RWPE1 (cell line): ENCODE results near the gene LDAH.

Source experiments
- CTCF ChIA-PET: fragments of 350-600 bp; sonication (Branson Sonifier 250); formaldehyde crosslinking; extraction: SDS; loops from one replicate; lab custom pipeline; 2021; lab: Yijun Ruan, JAX
- POLR2A ChIA-PET: fragments of 400-600 bp; formaldehyde crosslinking; extraction: SDS; loops from one replicate; lab custom pipeline; 2020; ENCODE audit warnings: antibody characterized with exemption; ENCODE audit not compliant: low non-redundant PET; lab: Yijun Ruan, JAX
- DNase-seq: peaks from one replicate; pipeline ENCODE4 v3.0.0; 2012; ENCODE audit warnings: low spot score
- H3K27ac ChIP-seq: fragments of 450-650 bp; 2 replicates; pipeline ENCODE4 v1.5.1; 2017
- TF ChIP-seq, protein P1 (sequence below): fragments of 450-650 bp; conservative IDR thresholded peaks from 2 replicates; pipeline ENCODE4 v1.5.1; 2017; ENCODE audit warnings: low read depth, mild to moderate bottlenecking

The LDAH gene

DNA sequence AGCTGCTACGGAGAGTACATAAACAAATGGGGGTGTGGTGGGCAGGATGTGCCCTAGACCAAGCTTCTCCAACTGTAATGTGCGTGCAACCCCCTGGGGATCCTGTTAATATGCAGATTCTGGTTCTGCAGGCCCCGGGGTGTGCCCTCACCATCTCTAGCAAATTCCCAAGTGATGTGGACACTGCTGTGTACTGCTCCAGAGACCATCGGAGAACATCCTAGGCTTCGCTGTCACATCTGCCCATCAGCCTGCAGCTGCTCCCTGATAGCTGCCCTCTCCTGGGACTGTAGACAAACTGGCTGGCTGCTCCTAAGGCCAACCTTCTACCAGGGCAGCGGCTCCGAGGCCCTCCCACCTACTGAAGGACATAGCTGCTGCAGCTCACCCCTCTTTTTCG, 175.2 kb downstream of the LDAH start:
- ChIA-PET CTCF (interaction anchor here (0.6 kb wide), 1 partner anchor 21 kb away, joined by 4 read pairs; no protein-coding TSS in a partner anchor), POLR2A (no interaction called here)
- TF ChIP-seq, protein P1, sequence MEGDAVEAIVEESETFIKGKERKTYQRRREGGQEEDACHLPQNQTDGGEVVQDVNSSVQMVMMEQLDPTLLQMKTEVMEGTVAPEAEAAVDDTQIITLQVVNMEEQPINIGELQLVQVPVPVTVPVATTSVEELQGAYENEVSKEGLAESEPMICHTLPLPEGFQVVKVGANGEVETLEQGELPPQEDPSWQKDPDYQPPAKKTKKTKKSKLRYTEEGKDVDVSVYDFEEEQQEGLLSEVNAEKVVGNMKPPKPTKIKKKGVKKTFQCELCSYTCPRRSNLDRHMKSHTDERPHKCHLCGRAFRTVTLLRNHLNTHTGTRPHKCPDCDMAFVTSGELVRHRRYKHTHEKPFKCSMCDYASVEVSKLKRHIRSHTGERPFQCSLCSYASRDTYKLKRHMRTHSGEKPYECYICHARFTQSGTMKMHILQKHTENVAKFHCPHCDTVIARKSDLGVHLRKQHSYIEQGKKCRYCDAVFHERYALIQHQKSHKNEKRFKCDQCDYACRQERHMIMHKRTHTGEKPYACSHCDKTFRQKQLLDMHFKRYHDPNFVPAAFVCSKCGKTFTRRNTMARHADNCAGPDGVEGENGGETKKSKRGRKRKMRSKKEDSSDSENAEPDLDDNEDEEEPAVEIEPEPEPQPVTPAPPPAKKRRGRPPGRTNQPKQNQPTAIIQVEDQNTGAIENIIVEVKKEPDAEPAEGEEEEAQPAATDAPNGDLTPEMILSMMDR = no peak
- no peak overlapping the region for H3K27ac ChIP-seq
- DNase-seq = no peak

DNA sequence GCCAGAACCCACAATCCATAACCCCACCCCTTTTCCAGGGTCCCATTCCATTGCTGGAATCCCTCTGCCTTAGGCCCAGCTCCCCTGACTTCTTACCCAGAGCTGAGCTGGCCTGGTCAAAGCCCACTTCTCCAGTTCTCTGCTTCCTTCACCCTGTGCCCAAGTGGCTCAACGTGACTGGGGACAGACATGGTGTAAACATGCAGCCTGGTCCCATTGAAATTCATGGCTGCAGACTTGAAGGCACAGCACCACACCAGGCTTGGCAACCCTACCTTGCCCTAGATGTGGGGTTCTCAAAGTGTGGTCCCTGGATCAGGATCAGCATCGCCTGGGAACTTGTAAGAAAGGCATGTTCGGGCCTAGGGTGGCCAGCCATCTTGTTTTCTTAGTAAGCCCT, 175.7 kb downstream of the LDAH start:
- ChIA-PET CTCF (interaction anchor here (0.5 kb wide), 1 partner anchor 208 kb away, joined by 3 read pairs; no protein-coding TSS in a partner anchor), POLR2A (no interaction called here)
- TF ChIP-seq, protein P1 = no peak
- H3K27ac ChIP-seq = no peak overlapping the region
- no peak for DNase-seq

DNA sequence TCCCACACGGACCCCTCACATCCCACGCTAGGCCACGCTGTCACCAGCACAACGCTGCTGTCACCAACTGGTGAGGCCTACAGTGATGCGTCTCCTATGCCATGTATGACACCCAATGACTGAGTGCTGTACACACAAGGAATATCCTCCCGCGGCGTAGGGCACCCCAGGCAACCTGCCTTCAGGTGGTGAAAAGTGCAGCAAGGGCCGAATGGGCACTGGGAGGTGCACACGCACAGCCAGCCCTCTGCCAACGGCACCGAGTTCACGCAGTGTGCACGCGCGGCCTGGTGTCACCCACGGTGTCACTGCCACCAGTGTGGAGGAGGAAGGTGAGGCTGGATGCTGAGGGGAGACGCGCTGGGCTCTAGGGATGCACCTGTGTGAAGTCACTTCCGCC, 176.5 kb downstream of the LDAH start:
- no peak for DNase-seq
- no peak overlapping the region for H3K27ac ChIP-seq
- POLR2A ChIA-PET = no interaction called here
- CTCF ChIA-PET = no interaction called here
- TF ChIP-seq, protein P1 = no peak

DNA sequence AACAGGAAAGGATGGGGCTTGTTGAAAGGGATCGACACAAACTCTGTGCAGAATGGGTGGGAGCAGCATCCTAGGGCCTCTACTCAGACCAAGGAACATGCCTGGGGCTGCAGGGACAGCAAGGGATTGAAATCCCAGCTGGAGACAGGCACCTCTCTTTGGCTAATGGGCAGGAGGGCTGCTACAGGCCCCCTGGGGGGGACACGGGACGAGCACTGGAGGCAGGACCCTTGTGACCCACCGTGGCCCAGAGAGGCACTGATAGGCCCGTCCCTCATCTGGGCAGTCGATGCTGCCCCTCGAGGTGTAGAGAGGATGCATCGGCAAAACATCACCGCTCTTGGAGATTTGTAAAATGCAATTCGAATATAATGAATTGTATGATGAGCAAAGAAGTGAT, 177.1 kb downstream of the LDAH start:
- TF ChIP-seq, protein P1 = no peak
- ChIA-PET CTCF (no interaction called here), POLR2A (no interaction called here)
- DNase-seq = no peak
- no peak overlapping the region for H3K27ac ChIP-seq

DNA sequence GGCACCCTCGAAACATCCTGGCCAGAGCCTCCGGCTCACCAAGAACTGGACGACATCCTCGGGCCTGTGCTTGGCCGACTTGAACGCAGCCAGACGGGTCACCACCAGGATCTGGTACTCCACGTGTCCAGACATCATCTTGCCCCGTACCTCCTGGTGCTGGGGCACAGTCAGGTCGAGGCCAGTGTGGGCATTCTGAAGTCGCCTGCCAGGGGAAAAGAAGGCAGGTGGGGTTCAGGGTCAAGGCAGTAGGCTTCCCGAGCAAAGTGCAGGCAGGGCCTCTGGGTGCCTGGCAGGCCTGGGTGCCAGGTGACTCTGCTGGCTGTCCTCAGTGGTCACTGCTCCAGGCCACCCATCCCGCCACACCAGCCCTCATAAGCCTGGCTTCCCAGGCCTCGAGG, 177.6 kb downstream of the LDAH start:
- ChIA-PET POLR2A (no interaction called here), CTCF (no interaction called here)
- TF ChIP-seq, protein P1 = no peak
- no peak for DNase-seq
- no peak overlapping the region for H3K27ac ChIP-seq

DNA sequence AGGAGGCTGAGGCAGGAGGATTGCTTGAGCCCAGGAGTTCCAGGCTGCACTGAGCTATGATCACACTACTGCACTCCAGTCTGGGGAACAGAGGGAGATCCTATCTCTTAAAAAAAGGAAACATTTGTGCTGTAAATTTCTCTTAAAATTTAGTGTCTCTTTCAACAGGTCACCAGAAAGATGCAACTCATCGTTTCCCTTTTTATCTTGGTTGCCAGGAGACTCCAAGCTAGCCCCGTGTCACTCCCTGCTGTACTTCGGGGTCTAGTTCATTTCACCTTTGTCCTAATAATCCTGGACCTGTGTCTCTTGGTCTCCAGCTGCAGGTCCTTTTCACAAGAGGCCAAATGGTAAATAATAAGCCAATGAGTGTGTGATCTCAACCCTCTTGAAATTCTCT, 179.1 kb downstream of the LDAH start:
- POLR2A ChIA-PET = interaction anchor here (3.0 kb wide), 1 partner anchor 197 kb away, joined by 13 read pairs; the partner anchor contains the start of gene RHOB
- CTCF ChIA-PET = interaction anchor here (0.5 to 3.3 kb wide), 7 partner anchors 9 to 318 kb away, joined by 3 to 39 read pairs (median 14); partner anchors contain the start of gene RHOB
- no peak for DNase-seq
- no peak overlapping the region for H3K27ac ChIP-seq
- TF ChIP-seq, protein P1 = no peak
